PFSK-1 (cell line): ENCODE results near the gene COL21A1.

ENCODE experiments used
- POLR2AphosphoS5 ChIP-seq: IDR thresholded peaks from 2 replicates; pipeline ENCODE4 v1.6.1; 2012; ENCODE audit warnings: low read depth, mild to moderate bottlenecking, control low read depth, low read length, moderate library complexity
- TF ChIP-seq, protein P1 (sequence below), 2 experiments: IDR thresholded peaks; 2 replicates each; pipeline versions ENCODE4 v1.6.1 to v1.8.0; 2011 to 2012; ENCODE audit warnings: low read depth in 2 of 2, low read length in 2 of 2, control low read depth in 1 of 2, inconsistent platforms in 1 of 2, mild to moderate bottlenecking in 1 of 2, moderate library complexity in 1 of 2; ENCODE audit not compliant: insufficient read depth in 1 of 2

DNA sequence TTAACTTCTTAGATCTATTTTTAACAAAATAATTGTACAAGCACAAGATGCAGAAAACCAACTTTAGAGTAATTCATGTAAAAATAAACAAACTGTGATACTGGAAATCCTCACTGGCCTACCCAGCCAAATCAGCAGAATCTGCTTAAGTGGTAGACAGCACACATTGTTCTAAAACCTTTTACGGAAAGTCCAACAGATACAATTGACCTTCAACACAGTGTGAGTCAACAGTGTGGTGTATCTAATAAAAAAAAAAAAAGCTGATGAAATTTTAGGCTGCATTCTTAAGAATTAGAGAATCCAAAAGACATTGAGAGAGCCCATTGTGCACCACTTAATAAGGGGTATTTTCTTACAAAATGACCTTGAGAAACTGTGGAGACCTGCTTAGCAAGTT is 174.5 kb downstream of the COL21A1 start:
- TF ChIP-seq, protein P1, sequence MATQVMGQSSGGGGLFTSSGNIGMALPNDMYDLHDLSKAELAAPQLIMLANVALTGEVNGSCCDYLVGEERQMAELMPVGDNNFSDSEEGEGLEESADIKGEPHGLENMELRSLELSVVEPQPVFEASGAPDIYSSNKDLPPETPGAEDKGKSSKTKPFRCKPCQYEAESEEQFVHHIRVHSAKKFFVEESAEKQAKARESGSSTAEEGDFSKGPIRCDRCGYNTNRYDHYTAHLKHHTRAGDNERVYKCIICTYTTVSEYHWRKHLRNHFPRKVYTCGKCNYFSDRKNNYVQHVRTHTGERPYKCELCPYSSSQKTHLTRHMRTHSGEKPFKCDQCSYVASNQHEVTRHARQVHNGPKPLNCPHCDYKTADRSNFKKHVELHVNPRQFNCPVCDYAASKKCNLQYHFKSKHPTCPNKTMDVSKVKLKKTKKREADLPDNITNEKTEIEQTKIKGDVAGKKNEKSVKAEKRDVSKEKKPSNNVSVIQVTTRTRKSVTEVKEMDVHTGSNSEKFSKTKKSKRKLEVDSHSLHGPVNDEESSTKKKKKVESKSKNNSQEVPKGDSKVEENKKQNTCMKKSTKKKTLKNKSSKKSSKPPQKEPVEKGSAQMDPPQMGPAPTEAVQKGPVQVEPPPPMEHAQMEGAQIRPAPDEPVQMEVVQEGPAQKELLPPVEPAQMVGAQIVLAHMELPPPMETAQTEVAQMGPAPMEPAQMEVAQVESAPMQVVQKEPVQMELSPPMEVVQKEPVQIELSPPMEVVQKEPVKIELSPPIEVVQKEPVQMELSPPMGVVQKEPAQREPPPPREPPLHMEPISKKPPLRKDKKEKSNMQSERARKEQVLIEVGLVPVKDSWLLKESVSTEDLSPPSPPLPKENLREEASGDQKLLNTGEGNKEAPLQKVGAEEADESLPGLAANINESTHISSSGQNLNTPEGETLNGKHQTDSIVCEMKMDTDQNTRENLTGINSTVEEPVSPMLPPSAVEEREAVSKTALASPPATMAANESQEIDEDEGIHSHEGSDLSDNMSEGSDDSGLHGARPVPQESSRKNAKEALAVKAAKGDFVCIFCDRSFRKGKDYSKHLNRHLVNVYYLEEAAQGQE (IDR thresholded peaks at IDR 0.05; ENCODE audit: insufficient read depth in 1 of 2, low read depth in 2 of 2, low read length in 2 of 2): no peak
- TF ChIP-seq POLR2AphosphoS5: no peak
